Fibroblast of the conjunctiva (primary cell): ENCODE data around the gene DTNA.
A peak's percentile ranks its signal among the peaks of the same experiment; 100 is the strongest.
"Not testable (repeated sequence)": the region's sequence is repeated elsewhere in the genome, so short reads cannot be mapped to it uniquely, and the experiment has no call there.

Experiments used
- DNase-seq: peaks from one replicate; pipeline ENCODE4 v3.0.0-alpha.2; 2010; ENCODE audit warnings: low read depth

The DTNA gene

DNA sequence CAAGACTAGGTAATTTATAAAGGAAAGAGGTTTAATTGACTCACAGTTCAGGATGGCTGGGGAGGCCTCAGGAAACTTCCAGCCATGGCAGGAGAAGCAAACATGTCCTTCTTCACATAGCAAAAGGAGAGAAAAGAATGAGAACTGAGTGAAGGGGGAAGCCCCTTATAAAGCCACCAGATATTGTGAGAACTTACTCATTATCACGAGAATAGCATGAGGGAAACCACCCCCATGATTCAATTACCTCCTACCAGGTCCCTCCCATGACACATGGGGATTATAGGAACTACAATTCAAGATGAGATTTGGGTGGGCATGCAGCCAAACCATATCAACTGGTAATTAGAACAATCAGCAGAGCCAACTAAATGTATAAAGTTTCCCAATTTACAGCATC lies 196.9 kb downstream of the DTNA start:
- DNase-seq = not testable (repeated sequence)

DNA sequence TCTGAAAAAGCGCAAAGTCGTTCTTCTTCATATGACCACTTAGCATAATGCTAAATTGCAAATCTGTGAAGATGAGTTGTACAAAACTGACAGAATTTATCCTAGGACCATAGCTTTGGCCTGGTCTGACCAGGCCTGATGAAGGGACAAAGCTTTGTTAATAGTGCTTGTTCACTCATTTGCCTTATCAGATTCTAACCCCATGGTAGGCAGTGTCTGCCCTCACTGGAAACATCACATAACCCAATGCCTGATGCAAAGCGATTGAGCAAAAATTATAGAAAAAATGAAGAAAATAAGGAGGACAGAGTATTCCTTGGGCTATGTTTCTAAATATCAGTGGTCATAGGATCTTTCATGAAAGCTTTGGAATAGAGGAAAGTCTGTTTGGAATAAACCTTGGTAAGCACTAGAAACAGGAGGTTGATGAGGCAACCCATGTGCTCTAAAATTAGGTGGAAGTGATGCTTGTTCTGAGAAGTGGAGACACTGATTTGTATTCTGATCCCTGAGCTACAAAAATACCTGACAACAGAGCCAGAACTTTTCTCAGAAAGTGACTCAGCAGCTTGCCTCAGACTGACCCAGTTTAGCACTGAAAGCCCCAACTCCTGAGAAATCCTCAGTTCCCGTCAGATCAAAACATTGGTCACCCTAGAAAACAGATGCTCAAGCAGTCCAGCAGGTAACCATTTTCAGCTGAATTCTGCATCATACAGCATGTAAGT lies 199.7 kb downstream of the DTNA start:
- no peak for DNase-seq

DNA sequence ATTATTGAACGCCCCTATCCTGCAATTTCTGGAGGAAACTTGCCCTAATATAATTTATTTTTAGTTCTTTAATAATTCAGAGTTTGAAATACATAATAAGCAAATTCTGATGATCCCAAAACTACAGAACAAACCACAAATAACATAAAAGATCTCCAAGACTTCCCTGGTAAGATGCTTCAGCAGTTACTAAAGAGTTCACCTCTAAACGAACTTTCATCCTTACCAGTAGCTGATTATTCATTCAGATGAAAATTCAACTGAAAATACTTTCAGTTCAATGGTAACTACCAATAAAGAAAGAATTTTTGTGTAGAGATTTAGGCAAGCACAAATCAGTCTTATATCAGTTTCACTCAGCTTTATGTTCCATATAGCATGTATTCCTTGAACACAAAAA lies 201.0 kb downstream of the DTNA start:
- no peak for DNase-seq

DNA sequence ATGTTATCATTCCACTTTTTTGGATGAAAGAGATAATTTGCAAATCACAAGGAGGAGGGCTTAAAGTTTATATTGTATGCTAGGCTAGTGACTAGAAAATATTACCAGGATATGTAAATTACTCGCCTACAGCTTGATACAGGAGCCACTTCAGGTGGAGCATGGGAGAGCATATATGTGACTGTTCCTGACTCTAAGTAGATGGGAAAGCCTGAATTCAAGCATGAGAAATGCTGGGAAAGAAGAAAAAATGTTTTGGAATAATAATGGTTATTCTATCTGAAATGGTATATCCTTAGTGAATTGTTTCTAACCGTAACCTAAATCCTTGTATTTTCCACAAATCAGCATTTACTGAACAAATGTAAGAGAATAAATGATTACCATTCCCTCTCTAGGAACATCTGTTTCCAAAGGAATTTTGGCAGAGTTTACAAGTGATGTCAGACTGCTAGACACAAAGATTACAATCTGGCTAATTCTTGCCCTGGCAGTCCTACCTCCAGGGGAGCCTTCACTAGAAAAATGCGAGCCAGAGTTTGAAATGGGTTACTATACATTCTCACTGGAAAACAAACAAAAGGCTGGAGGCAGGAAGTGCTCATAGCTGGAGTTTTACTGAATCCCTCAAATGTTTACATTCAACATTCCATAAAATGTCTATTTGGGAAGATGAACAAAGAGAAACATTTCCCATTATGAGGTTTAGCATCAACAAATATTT lies 201.7 kb downstream of the DTNA start:
- peak; percentile 49 for DNase-seq

DNA sequence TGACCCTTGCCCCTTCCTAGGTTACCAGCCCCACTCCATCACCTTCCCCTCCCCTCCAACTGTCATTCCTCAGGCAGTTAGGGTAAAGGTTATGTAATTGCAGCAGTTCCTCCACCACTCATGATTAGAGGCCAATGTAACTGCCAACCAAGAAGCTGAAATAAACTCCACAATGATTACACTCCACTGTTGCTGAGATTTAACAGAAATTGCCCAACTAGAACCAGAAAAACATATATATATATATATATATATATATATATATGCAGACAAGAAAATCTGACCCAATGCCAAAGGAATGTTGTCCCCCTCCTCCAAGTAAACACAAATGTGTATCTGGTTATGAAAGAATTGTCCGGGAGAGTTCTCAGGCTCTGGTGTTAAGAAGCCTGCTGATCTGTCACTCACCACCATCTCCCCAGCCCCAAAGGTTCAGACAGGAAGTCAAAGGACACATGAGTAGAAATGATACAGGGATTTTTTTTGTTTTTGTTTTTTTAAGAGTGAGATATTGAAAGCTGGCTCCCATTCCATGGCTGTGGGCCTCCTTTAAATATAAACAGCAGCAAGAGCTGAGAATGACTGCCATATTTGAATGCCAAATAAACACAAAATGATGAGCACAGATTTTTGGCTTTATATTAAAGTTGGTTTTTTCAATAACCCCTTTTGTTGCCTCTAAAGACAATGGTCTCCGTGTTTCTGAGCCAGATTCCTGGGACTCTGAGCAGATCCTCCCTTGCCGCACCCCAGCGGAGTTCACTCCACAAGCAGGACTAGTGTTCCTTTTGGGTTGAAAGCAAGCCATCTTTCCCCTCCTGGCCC lies 204.0 kb downstream of the DTNA start:
- DNase-seq = no peak

DNA sequence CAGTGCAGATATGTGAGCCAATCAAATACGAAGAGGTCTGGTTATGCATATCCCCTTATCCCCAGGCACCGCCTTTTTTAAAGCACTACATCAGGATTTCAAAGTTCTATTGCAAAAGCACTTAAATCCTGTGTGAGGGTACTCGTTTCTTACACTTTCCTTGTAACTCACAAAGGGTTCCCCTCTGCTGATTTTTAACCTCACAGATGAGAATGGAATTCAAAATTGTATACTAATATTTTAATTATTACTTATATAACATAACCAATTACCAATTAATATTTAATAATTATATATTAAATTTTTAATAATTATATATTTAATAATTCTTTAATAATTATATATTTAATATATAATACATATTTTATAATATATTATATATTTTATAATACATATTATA lies 204.9 kb downstream of the DTNA start:
- DNase-seq = no peak

DNA sequence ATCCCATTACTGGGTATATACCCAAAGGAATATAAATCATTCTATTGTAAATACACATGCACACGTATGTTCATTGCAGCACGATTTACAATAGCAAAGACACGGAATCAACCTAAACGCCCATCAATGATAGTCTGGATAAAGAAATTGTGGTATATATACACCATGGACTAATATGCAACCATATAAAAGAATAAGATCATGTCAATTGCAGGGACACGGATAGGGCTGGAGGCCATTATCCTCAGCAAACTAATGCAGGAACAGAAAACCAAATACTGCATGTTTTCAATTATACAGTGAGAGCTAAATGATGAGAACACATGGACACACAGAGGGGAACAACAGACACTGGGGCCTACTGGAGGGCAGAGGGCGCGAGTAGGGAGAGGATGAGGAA lies 206.4 kb downstream of the DTNA start:
- DNase-seq = not testable (repeated sequence)

DNA sequence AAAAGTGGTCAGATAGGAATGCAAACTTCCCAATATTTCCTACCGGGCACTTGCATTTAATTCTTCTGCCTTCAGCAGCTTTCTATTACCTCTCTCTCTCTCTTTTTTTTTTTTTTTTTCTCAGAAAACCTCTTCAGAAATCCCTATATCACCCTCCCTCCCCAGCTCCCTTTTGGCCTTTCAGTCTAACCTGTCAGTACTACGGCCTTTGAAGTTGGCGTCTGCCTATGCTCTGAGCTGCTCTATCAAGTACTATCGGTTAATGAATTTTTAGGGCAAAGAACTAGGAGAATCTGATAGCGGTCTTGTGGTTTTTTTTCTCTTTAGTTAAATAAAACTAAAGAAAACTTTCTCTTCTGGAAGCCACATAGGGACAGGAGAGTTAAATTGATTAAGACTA lies 208.8 kb downstream of the DTNA start:
- DNase-seq = no peak

DNA sequence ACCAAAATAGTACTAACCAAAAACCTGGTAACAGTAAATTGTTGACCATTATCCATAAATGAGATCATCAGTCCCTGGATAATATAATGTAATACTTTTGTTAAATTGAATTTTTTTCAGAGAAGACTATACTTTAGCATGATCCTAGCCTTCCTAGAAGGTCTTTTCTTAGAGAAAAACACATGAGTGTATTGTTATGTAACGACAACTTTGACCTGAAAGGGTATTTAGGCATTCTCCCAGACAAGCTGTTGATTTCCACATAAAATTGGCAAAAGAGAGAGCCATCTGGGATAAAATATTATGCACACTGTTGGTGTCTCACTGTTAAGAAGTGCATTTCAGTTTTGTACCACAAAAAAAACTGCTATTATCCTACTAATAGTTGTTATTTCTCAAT lies 211.1 kb downstream of the DTNA start:
- no peak for DNase-seq

DNA sequence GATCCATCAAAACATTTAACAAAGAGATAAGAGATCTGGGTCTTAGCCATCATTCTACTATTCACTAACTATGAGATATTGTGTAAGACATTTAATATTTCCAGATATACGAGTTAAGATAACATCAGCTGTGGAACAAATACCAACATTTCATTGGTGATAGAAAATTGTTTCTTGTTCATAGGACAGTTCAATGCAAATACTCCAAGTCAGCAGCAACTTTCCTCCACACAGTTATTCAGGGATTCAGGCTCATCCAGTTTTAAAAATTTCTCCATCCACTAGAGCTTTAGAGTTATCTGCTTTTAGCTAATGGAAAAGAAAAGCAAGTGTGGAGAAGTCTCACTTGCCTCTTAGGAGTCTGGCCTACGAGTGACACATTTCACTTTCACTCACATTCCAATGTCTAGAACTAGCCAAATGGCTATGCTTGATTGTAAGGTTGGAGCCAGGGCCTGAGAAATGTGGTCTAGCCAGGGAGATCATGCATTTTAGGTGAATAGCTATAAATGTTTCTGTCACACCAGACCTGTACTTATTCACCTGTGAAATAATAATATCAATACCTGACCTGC lies 211.8 kb downstream of the DTNA start:
- no peak for DNase-seq

DNA sequence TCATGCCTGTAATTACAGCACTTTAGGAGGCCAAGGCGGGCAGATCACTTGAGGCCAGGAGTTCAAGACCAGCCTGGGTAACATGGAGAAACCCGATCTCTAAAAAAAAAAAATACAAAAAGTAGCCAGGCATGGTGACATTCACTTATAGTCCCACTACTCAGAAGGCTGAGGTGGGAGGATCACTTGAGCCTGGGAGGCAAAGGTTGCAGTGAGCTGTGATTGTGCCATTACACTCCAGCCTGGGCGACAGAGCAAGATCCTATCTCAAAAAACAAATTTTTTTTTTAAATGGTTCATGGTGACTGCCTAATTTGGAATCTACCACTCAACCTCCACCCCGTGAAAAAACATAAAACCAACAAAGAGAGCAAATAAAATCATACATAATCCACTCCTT lies 212.5 kb downstream of the DTNA start:
- DNase-seq = not testable (repeated sequence)

DNA sequence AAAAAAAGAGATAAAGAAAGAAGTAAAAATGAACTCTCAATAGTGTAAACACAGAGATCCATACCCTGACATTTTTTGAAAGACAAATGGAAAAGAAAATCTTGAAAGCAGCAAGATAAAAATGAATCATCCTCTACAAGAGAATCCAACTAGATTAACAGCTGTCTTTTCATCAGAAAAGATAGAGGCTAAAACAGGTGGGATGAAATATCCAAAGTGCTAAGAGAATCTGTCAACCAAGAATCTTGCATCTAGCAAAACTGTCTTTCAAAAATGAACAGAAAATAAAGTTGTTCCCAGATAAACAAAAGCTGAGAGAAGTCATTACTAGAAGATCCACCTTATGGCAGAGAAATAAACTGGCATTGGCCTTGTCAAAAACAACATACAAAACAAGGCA lies 213.8 kb downstream of the DTNA start:
- DNase-seq = no peak

DNA sequence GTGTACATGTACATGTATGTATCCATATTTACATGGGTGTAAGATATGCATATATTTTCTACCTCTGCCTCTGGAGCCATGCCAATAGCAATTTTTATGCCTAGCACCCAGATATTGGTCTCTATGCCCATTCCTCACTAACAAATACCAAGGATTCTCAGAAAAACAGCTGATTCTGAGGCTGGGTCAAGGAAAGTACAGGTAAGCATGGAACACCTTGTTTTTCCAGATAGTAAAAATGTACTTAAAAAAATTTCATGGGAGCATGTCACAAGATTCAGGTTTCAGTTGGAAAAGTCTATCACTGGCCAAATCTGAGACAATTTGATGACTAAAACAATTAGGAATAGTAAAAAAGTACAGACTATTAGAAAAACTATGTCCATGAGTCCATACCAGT lies 216.6 kb downstream of the DTNA start:
- DNase-seq = no peak

DNA sequence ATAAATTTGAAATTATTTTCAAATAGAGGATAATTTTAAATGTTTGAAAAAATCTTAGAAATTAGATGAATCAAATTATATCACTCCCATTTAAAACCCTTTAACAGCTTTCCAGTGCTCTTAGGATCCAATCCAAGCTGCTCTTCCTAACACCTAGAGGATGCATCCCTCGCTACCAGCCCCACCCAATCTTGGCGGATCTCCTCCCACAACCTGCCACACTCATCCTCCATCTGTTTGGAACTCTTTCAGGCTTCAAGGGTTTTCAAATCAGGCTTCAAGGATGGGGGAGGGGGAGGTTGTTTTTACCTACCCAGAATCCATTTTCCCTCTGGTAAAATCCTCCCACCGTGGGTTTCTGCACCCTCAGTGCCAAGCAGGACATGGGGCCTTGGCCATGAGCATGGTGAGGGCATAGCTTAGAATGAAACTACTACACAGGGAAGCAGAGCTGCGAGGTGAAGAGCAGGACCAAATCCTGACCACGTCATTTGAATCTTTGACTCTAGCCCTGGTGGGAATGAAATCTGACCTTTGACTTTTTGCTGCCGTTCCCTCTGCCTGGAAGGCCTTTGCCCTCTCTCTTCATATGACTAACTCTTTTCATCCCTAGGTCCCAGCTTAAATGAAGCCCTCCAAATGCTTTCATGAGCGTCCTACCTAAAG lies 218.1 kb downstream of the DTNA start:
- DNase-seq = no peak

DNA sequence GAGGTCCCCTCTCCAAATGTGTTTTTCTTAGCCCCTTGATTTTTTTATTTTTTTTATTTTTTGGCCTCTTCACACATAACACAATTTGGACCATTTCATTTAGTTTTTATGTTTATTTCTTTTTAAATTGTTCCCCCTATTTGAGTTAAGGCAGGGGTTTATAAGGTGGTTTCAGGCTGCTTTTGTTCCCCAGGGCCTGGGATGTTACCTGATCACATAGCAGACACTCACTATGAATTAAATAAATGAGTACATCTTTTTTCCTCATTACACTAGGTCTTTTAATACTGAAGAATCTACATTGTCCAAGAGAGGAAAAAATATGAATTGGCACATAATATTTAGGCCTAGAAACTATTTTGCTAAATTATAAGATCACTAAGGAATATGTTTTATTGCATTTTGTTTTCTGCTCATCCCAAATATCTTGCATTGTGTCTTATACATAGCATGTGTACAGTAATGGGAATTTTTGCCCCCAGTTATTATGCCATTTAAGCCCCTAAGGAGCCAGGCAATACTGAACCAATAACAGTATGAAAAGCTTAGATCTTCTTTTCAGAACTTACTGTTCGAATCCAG lies 218.7 kb downstream of the DTNA start:
- DNase-seq = no peak

DNA sequence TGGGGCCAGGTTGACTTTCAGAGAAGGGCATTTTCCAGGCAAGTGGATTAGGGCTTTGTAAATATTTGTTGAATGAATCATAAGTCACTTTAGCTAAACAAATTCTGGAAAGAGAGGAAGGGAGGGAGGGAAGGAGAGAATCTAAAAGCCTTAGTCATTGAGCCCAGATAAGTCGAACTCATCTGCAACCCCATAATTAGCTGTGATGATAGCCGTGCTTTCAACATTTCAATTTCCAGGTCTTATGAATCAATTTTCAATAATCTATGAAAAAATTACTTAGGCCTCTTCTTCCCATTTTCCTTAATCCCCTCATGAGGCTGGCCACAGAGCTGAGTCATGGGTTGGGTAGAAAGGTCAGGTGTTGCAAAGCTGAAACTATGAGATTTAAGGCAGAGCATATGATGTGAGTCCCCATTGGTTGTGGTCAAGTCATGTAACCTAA lies 219.3 kb downstream of the DTNA start:
- DNase-seq = no peak

DNA sequence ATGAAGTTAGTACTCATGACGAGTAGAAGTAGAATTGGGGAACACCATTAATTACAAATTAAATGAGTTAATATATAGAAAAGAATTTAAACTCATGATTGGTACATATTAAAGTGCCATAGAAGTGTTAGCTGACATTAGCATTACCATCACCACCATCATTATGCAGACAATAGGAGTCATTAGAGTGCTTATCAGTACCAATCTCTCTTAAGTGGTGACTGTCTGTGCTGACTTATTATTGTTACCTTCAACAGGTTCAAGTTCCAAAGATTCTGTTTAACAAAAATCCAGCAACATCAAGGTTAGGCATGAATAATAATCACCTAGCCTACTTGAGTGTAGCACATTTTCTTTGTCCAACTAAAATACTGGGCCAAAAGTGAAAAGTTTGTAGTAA lies 222.3 kb downstream of the DTNA start:
- DNase-seq = no peak

DNA sequence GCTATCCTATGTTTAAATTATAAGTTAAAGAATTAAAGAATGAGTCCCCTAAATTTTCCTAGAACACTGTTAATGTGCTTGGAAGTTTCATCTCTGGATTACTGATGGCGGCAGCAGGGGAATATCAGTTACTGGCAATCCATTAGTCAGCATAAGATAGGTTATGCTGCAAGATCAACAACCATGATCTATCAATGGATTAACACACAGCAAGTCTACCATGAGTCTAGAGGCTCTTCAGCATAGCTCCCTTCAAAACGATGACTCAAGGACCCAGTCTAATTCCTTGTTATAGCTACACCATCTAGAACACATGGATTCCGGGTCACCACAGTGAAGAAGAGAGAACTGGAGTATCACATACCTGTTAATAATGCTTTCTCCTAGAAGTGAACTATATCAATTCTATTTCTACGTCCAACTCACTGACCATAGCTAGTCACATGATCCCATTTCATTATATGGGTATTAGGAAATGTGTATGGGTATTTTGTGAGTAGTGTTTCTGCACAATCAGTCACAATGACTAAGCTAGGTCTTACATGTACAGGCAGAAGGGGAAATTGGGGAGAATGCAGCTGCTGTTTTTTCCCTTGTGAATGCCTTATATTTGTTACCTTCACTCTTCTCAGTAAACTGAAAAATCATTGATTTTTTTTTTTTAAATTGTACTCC lies 222.8 kb downstream of the DTNA start:
- DNase-seq = no peak

DNA sequence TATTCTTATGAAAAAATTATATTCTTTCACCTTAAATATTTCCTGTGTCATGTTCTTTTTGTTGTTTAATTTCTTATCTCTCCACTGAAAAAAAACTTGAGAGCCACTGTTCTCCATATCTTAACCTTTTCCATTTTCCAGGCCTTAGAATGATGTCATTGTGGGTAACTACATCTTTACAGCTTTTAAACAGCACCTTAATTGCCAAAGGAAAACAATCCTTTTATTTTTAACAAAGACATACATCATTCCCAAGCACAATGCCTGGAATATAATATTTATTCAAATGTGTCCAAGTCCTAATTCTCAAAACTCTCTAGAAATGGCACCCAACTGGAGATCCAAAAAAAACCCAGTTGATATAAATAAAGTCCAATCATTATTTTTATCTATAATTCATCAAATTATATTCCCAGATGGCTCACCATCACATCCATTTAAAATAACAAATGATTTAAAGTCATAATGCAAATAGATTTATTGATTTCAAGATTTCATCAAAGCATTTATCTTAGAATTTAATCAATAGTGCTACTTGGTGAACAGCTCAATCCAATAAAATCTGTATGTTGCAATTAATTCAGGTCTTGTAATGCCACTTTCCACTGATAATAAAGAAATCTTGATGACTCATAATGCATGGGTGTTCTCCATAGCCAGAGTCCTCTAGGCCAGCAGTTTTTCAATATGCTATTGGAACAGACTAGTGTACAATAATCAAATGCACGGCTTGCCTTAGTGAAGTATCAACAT lies 224.0 kb downstream of the DTNA start:
- DNase-seq = no peak

DNA sequence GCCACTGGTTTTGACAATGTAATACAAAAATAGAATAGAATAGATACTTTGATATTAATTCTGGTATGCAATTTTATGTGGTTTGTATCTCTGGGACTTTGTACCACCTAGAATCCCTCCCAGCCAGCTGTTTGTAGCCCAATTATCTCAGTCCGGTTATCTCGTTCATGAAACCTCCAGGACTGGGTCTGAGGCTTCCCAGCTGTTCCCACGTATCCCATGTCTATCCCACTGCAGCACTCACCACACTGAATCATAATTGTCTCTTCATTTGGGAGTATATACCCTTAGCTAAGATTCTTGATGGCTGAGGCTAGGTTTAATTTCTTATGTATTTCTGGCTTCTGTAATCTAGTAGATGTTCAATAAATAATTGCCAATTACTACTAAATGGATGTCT lies 226.7 kb downstream of the DTNA start:
- DNase-seq = no peak
